Measurements from ENCODE around the gene RELT.

DNA sequence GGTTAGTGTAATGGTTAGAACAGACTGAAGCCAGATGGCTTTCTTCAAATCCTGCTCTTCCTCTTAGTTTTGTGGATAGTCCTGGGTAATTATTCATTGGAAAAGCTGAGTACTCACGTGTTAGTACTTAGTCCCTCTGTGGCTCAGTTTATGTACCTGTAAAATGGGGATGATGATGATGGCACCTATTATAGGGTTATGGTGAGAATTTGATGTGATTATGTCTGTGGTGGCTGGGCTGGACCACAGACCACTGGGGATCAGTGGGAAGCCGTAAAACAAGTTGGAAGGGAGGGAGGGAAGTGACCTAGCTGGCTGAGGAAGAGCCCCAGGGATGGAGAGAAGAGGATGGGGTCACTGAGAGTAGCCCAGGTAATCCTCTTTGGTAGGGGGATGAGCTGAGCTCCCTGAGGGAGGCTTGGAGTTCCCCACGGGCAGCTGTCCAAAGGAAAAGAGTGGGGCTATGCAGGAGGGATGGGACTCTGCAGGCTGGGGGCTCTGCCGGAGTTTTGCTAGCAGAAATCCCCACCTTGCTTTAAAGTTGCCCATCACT lies 48.3 kb upstream of the RELT start:
- TF ChIP-seq, protein P1, sequence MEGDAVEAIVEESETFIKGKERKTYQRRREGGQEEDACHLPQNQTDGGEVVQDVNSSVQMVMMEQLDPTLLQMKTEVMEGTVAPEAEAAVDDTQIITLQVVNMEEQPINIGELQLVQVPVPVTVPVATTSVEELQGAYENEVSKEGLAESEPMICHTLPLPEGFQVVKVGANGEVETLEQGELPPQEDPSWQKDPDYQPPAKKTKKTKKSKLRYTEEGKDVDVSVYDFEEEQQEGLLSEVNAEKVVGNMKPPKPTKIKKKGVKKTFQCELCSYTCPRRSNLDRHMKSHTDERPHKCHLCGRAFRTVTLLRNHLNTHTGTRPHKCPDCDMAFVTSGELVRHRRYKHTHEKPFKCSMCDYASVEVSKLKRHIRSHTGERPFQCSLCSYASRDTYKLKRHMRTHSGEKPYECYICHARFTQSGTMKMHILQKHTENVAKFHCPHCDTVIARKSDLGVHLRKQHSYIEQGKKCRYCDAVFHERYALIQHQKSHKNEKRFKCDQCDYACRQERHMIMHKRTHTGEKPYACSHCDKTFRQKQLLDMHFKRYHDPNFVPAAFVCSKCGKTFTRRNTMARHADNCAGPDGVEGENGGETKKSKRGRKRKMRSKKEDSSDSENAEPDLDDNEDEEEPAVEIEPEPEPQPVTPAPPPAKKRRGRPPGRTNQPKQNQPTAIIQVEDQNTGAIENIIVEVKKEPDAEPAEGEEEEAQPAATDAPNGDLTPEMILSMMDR (IDR thresholded peaks at IDR 0.05 in 8 of 11, conservative IDR thresholded peaks at IDR 0.05 in 3 of 11): no peak
- TF ChIP-seq POLR2AphosphoS5 (IDR thresholded peaks at IDR 0.05) (no peak), POLR2A (IDR thresholded peaks at IDR 0.05) (no peak)

All from spleen (tissue), 7 donors.